ENCODE results near the gene SELENOH.

DNA sequence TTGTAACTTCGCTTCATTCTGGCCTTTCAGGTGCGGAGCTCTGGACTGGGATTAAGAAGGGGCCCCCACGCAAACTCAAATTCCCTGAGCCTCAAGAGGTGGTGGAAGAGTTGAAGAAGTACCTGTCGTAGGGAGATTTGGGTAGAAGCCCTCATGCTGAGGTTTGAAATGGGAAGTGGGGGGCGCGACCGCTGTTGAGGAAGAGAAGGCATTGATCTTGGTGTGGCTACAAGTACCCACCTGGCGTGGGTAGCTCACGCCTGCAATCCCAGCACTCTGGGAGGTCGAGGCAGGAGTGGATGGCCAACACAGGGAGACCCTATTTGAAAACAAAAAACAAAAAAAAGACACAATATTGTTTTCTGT is 779 bp downstream of the SELENOH start:
- TF ChIP-seq, protein P1, sequence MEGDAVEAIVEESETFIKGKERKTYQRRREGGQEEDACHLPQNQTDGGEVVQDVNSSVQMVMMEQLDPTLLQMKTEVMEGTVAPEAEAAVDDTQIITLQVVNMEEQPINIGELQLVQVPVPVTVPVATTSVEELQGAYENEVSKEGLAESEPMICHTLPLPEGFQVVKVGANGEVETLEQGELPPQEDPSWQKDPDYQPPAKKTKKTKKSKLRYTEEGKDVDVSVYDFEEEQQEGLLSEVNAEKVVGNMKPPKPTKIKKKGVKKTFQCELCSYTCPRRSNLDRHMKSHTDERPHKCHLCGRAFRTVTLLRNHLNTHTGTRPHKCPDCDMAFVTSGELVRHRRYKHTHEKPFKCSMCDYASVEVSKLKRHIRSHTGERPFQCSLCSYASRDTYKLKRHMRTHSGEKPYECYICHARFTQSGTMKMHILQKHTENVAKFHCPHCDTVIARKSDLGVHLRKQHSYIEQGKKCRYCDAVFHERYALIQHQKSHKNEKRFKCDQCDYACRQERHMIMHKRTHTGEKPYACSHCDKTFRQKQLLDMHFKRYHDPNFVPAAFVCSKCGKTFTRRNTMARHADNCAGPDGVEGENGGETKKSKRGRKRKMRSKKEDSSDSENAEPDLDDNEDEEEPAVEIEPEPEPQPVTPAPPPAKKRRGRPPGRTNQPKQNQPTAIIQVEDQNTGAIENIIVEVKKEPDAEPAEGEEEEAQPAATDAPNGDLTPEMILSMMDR (IDR thresholded peaks at IDR 0.05) = no peak
- no peak for TF ChIP-seq POLR2A (IDR thresholded peaks at IDR 0.05)

Measured in lower leg skin (tissue), 3 donors.